H1 (cell line): ENCODE results near the gene ANAPC2. TPM values are rescaled to one million over a fixed set of nuclear protein-coding genes. Genes with fewer than 3 reads are reported as not detected.

Experiments
- BACH1 ChIP-seq: IDR thresholded peaks from 2 replicates; pipeline ENCODE4 v1.6.1; 2012; ENCODE audit warnings: low read length, improper control_type of control experiment
- CHD7 ChIP-seq: fragments of 300-600 bp; sonication (generic); IDR thresholded peaks from 2 replicates; pipeline ENCODE4 v1.7.1; 2012; ENCODE audit warnings: low read length, moderate library complexity, mild to moderate bottlenecking, inconsistent platforms; ENCODE audit not compliant: insufficient replicate concordance
- GTF2F1 ChIP-seq: IDR thresholded peaks from 2 replicates; pipeline ENCODE4 v1.6.1; 2012; ENCODE audit warnings: low read depth, low read length, improper control_type of control experiment, borderline replicate concordance
- YY1 ChIP-seq: IDR thresholded peaks from 2 replicates; pipeline ENCODE4 v1.6.1; 2011; ENCODE audit warnings: low read depth, mild to moderate bottlenecking, low read length
- polyA plus RNA-seq, 7 experiments: library from polyadenylated mRNA; depleted of rRNA in 3 of 7; stranded (reverse) in 5 of 7; unstranded in 2 of 7; fragments of >200 nt in 5 of 7; fragments of 200-250 nt in 2 of 7; gene quantifications; 1 replicate in 5 of 7; 2 replicates in 1 of 7; 4 replicates in 1 of 7; pipeline versions ENCODE4 v1.2.1 to v1.2.3, GENCODE V29; 2011 to 2013; ENCODE audit warnings: missing spikeins in 2 of 7, mixed read lengths in 2 of 7
- total RNA-seq: library from RNA; stranded (reverse); fragmentation: NEBNext Ultra II Directional; extraction: Animal tissue kit (Norgen Biotek cat#: 25700); gene quantifications from 2 replicates; pipeline ENCODE4 v1.2.1, GENCODE V29; 2021

The ANAPC2 gene
- total and polyA plus RNA-seq, 2 of the 8 experiments (the other 6 are each of a cell fraction or from before 2014, with no cell fraction given) = 30.2 to 37.7 TPM

GRCh38 chr9:137200311-137201204, 12.2 kb upstream of the ANAPC2 start, which contains the start of gene TPRN (continued):
- TF ChIP-seq CHD7 (no peak), GTF2F1 (peak; percentile 74; the same call in 1 of the 2 replicates), BACH1 (no peak), YY1 (peak; percentile 89; the same call in 1 of the 2 replicates)
- TF ChIP-seq, all 59 proteins: peak for 18
